MM.1S (cell line): ENCODE data around the gene GNG3.
"Not testable (repeated sequence)": the region's sequence is repeated elsewhere in the genome, so short reads cannot be mapped to it uniquely, and the experiment has no call there.

ENCODE experiments used
- DNase-seq: peaks from one replicate; pipeline ENCODE4 v3.0.0-alpha.2; 2015
- H2AFZ ChIP-seq: fragments of 300-600 bp; sonication (generic); 2 replicates; pipeline ENCODE4 v1.6.0; 2016; ENCODE audit warnings: antibody characterized with exemption, low read length
- H3F3A ChIP-seq: fragments of 300-600 bp; sonication (generic); 2 replicates; pipeline ENCODE4 v1.6.1; 2016; ENCODE audit warnings: mild to moderate bottlenecking, antibody characterized with exemption, low read length, moderate library complexity, mixed read lengths; ENCODE audit not compliant: insufficient read depth
- H3K27ac ChIP-seq: fragments of 300-600 bp; sonication (generic); 2 replicates; pipeline ENCODE4 v1.5.1; 2016; ENCODE audit warnings: mild to moderate bottlenecking, low read length
- H3K27me3 ChIP-seq: fragments of 300-600 bp; sonication (generic); replicated peaks from 2 replicates; pipeline ENCODE4 v1.6.0; 2016; ENCODE audit warnings: low read length; ENCODE audit not compliant: insufficient read depth
- H3K36me3 ChIP-seq: fragments of 300-600 bp; sonication (generic); replicated peaks from 2 replicates; pipeline ENCODE4 v1.6.1; 2016; ENCODE audit warnings: mild to moderate bottlenecking, low read length, mixed read lengths; ENCODE audit not compliant: insufficient read depth
- H3K4me1 ChIP-seq: fragments of 300-600 bp; sonication (generic); 2 replicates; pipeline ENCODE4 v1.6.1; 2016; ENCODE audit warnings: low read length, mixed read lengths
- H3K4me2 ChIP-seq: fragments of 300-600 bp; sonication (generic); 2 replicates; pipeline ENCODE4 v1.6.0; 2016; ENCODE audit warnings: low read depth, low read length
- H3K4me3 ChIP-seq: fragments of 300-600 bp; sonication (generic); 2 replicates; pipeline ENCODE4 v1.5.1; 2016; ENCODE audit warnings: low read length, mixed read lengths
- H3K79me2 ChIP-seq: fragments of 300-600 bp; sonication (generic); 2 replicates; pipeline ENCODE4 v1.6.1; 2016; ENCODE audit warnings: mixed run types, low read length, mixed read lengths
- H3K9ac ChIP-seq: fragments of 300-600 bp; sonication (generic); 2 replicates; pipeline ENCODE4 v1.6.1; 2016; ENCODE audit warnings: low read length, mixed read lengths
- H3K9me2 ChIP-seq: fragments of 300-600 bp; sonication (generic); replicated peaks from 2 replicates; pipeline ENCODE4 v1.6.1; 2016; ENCODE audit warnings: mild to moderate bottlenecking, low read length, mixed read lengths; ENCODE audit not compliant: insufficient read depth
- H3K9me3 ChIP-seq: fragments of 300-600 bp; sonication (generic); replicated peaks from 2 replicates; pipeline ENCODE4 v1.6.1; 2016; ENCODE audit warnings: mild to moderate bottlenecking, low read length, mixed read lengths; ENCODE audit not compliant: insufficient read depth
- H4K20me1 ChIP-seq: fragments of 300-600 bp; sonication (generic); 2 replicates; pipeline ENCODE4 v1.6.1; 2016; ENCODE audit warnings: mild to moderate bottlenecking, low read length, moderate library complexity, mixed read lengths; ENCODE audit not compliant: insufficient read depth
- CTCF ChIP-seq: fragments of 300-600 bp; sonication (generic); IDR thresholded peaks from 2 replicates; pipeline ENCODE4 v1.5.1; 2016; ENCODE audit warnings: antibody characterized with exemption, low read length, mixed read lengths
- EZH2 ChIP-seq: fragments of 300-600 bp; sonication (generic); optimal IDR thresholded peaks from 2 replicates; pipeline ENCODE3; 2017; ENCODE audit warnings: low read depth, mild to moderate bottlenecking, antibody characterized with exemption, low read length, mixed read lengths
- EZH2phosphoT487 ChIP-seq: fragments of 300-600 bp; sonication (generic); IDR thresholded peaks from 2 replicates; pipeline ENCODE4 v1.6.1; 2018; ENCODE audit warnings: antibody characterized with exemption, low read length

The GNG3 gene

GRCh38 chr11:62728171-62728988 lies 20.9 kb downstream of the GNG3 start, which contains the start of gene TTC9C:
TSS of gene TTC9C (plus strand) at chr11:62728486. CDS start at chr11:62728849, 363 bp downstream.
- no peak for TF ChIP-seq CTCF
- no peak for TF ChIP-seq EZH2phosphoT487
- H3K79me2 ChIP-seq, result peaks cover 79% of the 10 kb centered on the region
- peak within 1 kb of the TSS; percentile 92 for H3K9ac ChIP-seq
- peaks cover 25% of the 10 kb centered on the region for H3F3A ChIP-seq
- H3K4me3 ChIP-seq, result peak within 1 kb of the TSS; percentile 93
- peaks cover 10% of the 10 kb centered on the region; the same call in 1 of the 2 replicates for H4K20me1 ChIP-seq
- H3K27ac ChIP-seq, result peak within 1 kb of the TSS; percentile 92
- H3K9me2 ChIP-seq, result no peaks in the 10 kb centered on the region
- peak; percentile 88 for DNase-seq
- H2AFZ ChIP-seq, result peak within 1 kb of the TSS; percentile 87
- H3K9me3 ChIP-seq, result no peaks in the 10 kb centered on the region
- peak within 1 kb of the TSS; percentile 65 for H3K4me2 ChIP-seq
- peaks cover 12% of the 10 kb centered on the region for H3K36me3 ChIP-seq
- peaks cover 14% of the 10 kb centered on the region for H3K4me1 ChIP-seq
- no peaks in the 10 kb centered on the region for H3K27me3 ChIP-seq

GRCh38 chr11:62730076-62730475 lies 22.6 kb downstream of the GNG3 start:
- not testable (repeated sequence) for H3K9me2 ChIP-seq, H2AFZ ChIP-seq, H3K9ac ChIP-seq, H4K20me1 ChIP-seq, H3K36me3 ChIP-seq, H3K4me1 ChIP-seq, H3K9me3 ChIP-seq, DNase-seq, H3K27me3 ChIP-seq, H3K27ac ChIP-seq
- Histone ChIP-seq H3K4me2 (peak overlapping the region; percentile 64; the same call in 1 of the 2 replicates), H3K79me2 (peaks cover 62% of the 10 kb centered on the region), H3F3A (peaks cover 25% of the 10 kb centered on the region), H3K4me3 (0 out of 2 replicates have a peak overlapping the region, but pooled peaks have one; percentile 26)

- peaks cover 50% of the 10 kb centered on the region for H3K79me2 ChIP-seq
- no peak overlapping the region for H3K4me3 ChIP-seq
- no peak for TF ChIP-seq EZH2
- peak; percentile 25 for TF ChIP-seq CTCF
- TF ChIP-seq EZH2phosphoT487, result no peak
- H3K4me1 ChIP-seq, result peaks cover 4% of the 10 kb centered on the region
- H3K4me2 ChIP-seq, result no peak overlapping the region
- peaks cover 13% of the 10 kb centered on the region for H3F3A ChIP-seq
- no peaks in the 10 kb centered on the region for H4K20me1 ChIP-seq
- no peak overlapping the region for H2AFZ ChIP-seq
- H3K9me3 ChIP-seq, result no peaks in the 10 kb centered on the region
- peak; percentile 34 for DNase-seq
- H3K9ac ChIP-seq, result no peak overlapping the region
- H3K36me3 ChIP-seq, result no peaks in the 10 kb centered on the region
- H3K27me3 ChIP-seq, result no peaks in the 10 kb centered on the region
- no peaks in the 10 kb centered on the region for H3K9me2 ChIP-seq
- H3K27ac ChIP-seq, result no peak overlapping the region
Measured at GRCh38 chr11:62732830-62733229, 25.4 kb downstream of the GNG3 start.

GRCh38 chr11:62737196-62737595 lies 29.7 kb downstream of the GNG3 start:
- H3K4me3 ChIP-seq, result no peak overlapping the region
- H3K36me3 ChIP-seq, result peaks cover 4% of the 10 kb centered on the region; the same call in 1 of the 2 replicates
- peaks cover 17% of the 10 kb centered on the region for H3K79me2 ChIP-seq
- no peak overlapping the region for H3K9ac ChIP-seq
- H3K9me2 ChIP-seq, result no peaks in the 10 kb centered on the region
- no peaks in the 10 kb centered on the region for H3K4me1 ChIP-seq
- no peaks in the 10 kb centered on the region for H4K20me1 ChIP-seq
- no peak overlapping the region for H3K4me2 ChIP-seq
- no peak for DNase-seq
- H2AFZ ChIP-seq, result no peak overlapping the region
- no peaks in the 10 kb centered on the region for H3F3A ChIP-seq
- H3K27ac ChIP-seq, result no peak overlapping the region
- H3K9me3 ChIP-seq, result no peaks in the 10 kb centered on the region
- no peaks in the 10 kb centered on the region for H3K27me3 ChIP-seq
- TF ChIP-seq CTCF (no peak), EZH2phosphoT487 (no peak), EZH2 (no peak)
